Panc1 (cell line): ENCODE results near the gene EXT2. TPM values are rescaled to one million over a fixed set of nuclear protein-coding genes. Genes with fewer than 3 reads are reported as not detected.

Source experiments
- ATAC-seq: fragments of 200-7000 bp; cut with Tn5 transposase; 2 replicates; pipeline ENCODE4 v1.9.1; 2020; ENCODE audit warnings: mild to moderate bottlenecking, moderate library complexity
- BruUV-seq: library from RNA; stranded (reverse); fragments of 400-500 nt; replicated peaks from 2 replicates; lab custom pipeline; 2021; lab: Mats Ljungman, UMichigan
- CTCF ChIA-PET: fragments of 300-600 bp; sonication (Branson Sonifier 250); formaldehyde crosslinking; loops from one replicate; lab custom pipeline; 2022; ENCODE audit warnings: antibody characterized with exemption; lab: Charles Lee
- POLR2A ChIA-PET: fragments of 300-600 bp; sonication (Branson Sonifier 250); formaldehyde crosslinking; loops from one replicate; lab custom pipeline; 2022; ENCODE audit warnings: antibody characterized with exemption; lab: Charles Lee
- DNase-seq: peaks from one replicate; pipeline ENCODE4 v3.0.0-alpha.2; 2010; ENCODE audit warnings: low read depth, low spot score
- H3K27ac ChIP-seq: 2 replicates; pipeline ENCODE4 v1.5.1; 2011; ENCODE audit warnings: mild to moderate bottlenecking, low read length, inconsistent platforms
- H3K27me3 ChIP-seq: fragments of 200-500 bp; sonication (Bioruptor generic); 2 replicates; pipeline ENCODE4 v1.6.0; 2014; ENCODE audit warnings: low read length, inconsistent platforms; ENCODE audit not compliant: control insufficient read depth, insufficient read depth
- H3K36me3 ChIP-seq: fragments of 200-500 bp; sonication (Bioruptor generic); 2 replicates; pipeline ENCODE4 v1.5.1; 2014; ENCODE audit warnings: inconsistent platforms, mild to moderate bottlenecking, low read length, moderate library complexity; ENCODE audit not compliant: control insufficient read depth, insufficient read depth
- H3K4me1 ChIP-seq: 2 replicates; pipeline ENCODE4 v1.5.1; 2011; ENCODE audit warnings: inconsistent platforms, mild to moderate bottlenecking, low read length, moderate library complexity; ENCODE audit not compliant: control insufficient read depth, insufficient read depth
- H3K4me3 ChIP-seq, 2 experiments: 2 replicates each; pipeline ENCODE4 v1.5.1; 2011 to 2012; ENCODE audit warnings: low read depth in 2 of 2, low read length in 2 of 2, mild to moderate bottlenecking in 2 of 2, inconsistent platforms in 1 of 2, moderate library complexity in 1 of 2
- H3K9me3 ChIP-seq: fragments of 200-500 bp; sonication (Bioruptor generic); 2 replicates; pipeline ENCODE4 v1.5.1; 2014; ENCODE audit warnings: low read depth, mild to moderate bottlenecking, inconsistent platforms, low read length, moderate library complexity; ENCODE audit not compliant: control insufficient read depth, insufficient read depth
- CTCF ChIP-seq: fragments of 450-650 bp; IDR thresholded peaks from 2 replicates; pipeline ENCODE4 v1.5.1; 2017; ENCODE audit warnings: mild to moderate bottlenecking
- POLR2AphosphoS5 ChIP-seq: IDR thresholded peaks from 2 replicates; pipeline ENCODE4 v1.6.1; 2012; ENCODE audit warnings: mild to moderate bottlenecking, low read depth, low read length, moderate library complexity
- REST ChIP-seq, 2 experiments: IDR thresholded peaks; 2 replicates each; pipeline ENCODE4 v1.6.1; 2011 to 2012; ENCODE audit warnings: low read depth in 2 of 2, control low read depth in 1 of 2, low read length in 1 of 2, mild to moderate bottlenecking in 1 of 2, moderate library complexity in 1 of 2; ENCODE audit not compliant: insufficient read depth in 1 of 2
- SIN3A ChIP-seq: IDR thresholded peaks from 2 replicates; pipeline ENCODE4 v1.6.1; 2012; ENCODE audit warnings: low read depth, mild to moderate bottlenecking, low read length, moderate library complexity, borderline replicate concordance; ENCODE audit not compliant: insufficient read depth
- TCF7L2 ChIP-seq: IDR thresholded peaks from 2 replicates; pipeline ENCODE4 v1.6.1; 2011; ENCODE audit warnings: mild to moderate bottlenecking, low read depth, low read length, inconsistent platforms
- in situ Hi-C: cut with HindIII; loops from 2 replicates; pipeline ENCODE4 v1.10.0; 2016; ENCODE audit warnings: low sequenced_read_pairs, low pct_unique_long_range_greater_than_20kb
- intact Hi-C: fragments of 100-400 bp; cut with micrococcal nuclease; formaldehyde crosslinking; loops from one replicate; pipeline ENCODE4 v1.10.0; 2022; ENCODE audit not compliant: unreplicated experiment
- total RNA-seq: library from RNA; stranded (reverse); gene quantifications from one replicate; pipeline ENCODE4 v1.2.1, GENCODE V29; 2021; ENCODE audit not compliant: unreplicated experiment

The EXT2 gene
- total RNA-seq, 1 experiment from 2014 or later = 57.5 TPM

GRCh38 chr11:44266056-44266780, 170.7 kb downstream of the EXT2 start:
- TF ChIP-seq SIN3A (no peak), TCF7L2 (no peak), POLR2AphosphoS5 (no peak), CTCF (no peak), REST (IDR thresholded peaks at IDR 0.05; ENCODE audit: insufficient read depth in 1 of 2, low read depth in 2 of 2, low read length in 1 of 2) (no peak)
- in situ Hi-C loops = no loop called here
- H3K27ac ChIP-seq = no peak overlapping the region
- ATAC-seq = no peak
- H3K9me3 ChIP-seq = no peaks in the 10 kb centered on the region
- no peaks in the 10 kb centered on the region for H3K27me3 ChIP-seq
- ChIA-PET POLR2A (no interaction called here), CTCF (no interaction called here)
- BruUV-seq = no TSS peak
- intact Hi-C loops = no loop called here
- DNase-seq = no peak
- no peaks in the 10 kb centered on the region for H3K36me3 ChIP-seq
- H3K4me1 ChIP-seq = no peaks in the 10 kb centered on the region
- H3K4me3 ChIP-seq = no peak overlapping the region

- POLR2A ChIA-PET = no interaction called here
- DNase-seq = no peak
- Histone ChIP-seq H3K27me3 (no peaks in the 10 kb centered on the region), H3K4me1 (no peaks in the 10 kb centered on the region), H3K9me3 (no peaks in the 10 kb centered on the region), H3K36me3 (no peaks in the 10 kb centered on the region), H3K4me3 (no peak overlapping the region), H3K27ac (no peak overlapping the region)
- BruUV-seq = no TSS peak
- in situ Hi-C loops (no loop called here), intact Hi-C loops (no loop called here)
- CTCF ChIA-PET = no interaction called here
- no peak for ATAC-seq
- TF ChIP-seq TCF7L2 (no peak), SIN3A (no peak), REST (IDR thresholded peaks at IDR 0.05; ENCODE audit: insufficient read depth in 1 of 2, low read depth in 2 of 2, low read length in 1 of 2) (no peak), POLR2AphosphoS5 (no peak), CTCF (no peak)
Measured at GRCh38 chr11:44267006-44267749, 171.7 kb downstream of the EXT2 start.
